ENCODE data around the gene GSTP1.
"Not testable (repeated sequence)": the region's sequence is repeated elsewhere in the genome, so short reads cannot be mapped to it uniquely, and the experiment has no call there.

GSTP1 gene

GRCh38 chr11:67583247-67584204, at the start of gene GSTP1:
Gene GSTP1 (plus strand): TSS chr11:67583812. CDS start chr11:67583844, 32 bp downstream.
- peak; percentile 83 for DNase-seq

GRCh38 chr11:67534070-67534679, 49.4 kb upstream of the GSTP1 start:
- DNase-seq = no peak

GRCh38 chr11:67535561-67535960, 48.1 kb upstream of the GSTP1 start:
- DNase-seq = no peak

DNA sequence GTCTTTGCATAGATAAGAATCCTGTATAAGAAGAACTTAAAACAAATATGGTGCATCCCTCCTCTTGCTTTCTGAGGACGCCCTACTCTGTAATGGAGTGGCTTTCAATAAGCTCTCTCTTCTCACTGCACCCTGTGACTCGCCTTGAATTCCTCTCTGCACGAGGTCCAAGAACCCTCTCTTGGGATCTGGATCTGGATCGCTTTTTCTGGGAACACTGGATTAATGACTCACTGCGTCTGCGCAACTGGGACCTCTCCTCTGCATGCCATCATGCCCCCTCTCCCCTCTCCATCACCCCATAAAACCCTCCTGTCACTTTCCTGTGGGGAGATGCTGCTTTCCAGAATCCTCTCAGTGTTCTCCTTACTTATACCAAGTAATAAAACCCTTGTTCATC, 45.3 kb upstream of the GSTP1 start:
- DNase-seq = no peak

DNA sequence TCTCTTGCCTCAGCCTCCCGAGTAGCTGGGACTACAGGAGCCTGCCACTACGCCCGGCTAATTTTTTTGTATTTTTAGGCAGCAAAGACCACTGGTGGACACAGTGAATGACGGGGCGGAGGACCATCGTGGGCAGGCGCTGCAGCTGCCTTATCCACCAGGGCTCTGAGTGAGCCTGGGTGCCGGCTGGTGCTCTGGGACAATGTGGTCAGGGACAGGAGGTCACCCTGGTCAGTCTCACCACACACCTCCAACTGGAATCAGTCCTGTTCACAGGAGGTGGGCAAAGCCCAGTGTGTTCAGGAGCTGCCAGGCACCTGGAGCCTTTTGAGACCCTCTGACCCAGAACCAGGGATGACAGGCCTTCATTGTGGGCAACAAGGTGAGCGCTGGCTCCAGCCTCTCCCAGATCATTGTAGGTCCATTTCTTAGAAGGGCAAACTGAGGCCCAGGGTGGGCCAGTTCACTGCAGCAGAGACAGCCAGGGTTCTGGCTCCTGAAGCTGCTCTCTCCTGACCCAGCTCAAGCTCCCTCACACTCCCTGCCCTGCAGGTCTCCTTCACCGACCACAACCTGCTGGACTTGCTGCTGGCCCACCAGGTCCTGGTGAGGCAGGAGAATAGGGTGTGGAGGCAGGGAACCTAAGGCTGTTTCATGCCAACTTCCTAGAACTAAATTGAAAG, 44.6 kb upstream of the GSTP1 start:
- DNase-seq = no peak

DNA sequence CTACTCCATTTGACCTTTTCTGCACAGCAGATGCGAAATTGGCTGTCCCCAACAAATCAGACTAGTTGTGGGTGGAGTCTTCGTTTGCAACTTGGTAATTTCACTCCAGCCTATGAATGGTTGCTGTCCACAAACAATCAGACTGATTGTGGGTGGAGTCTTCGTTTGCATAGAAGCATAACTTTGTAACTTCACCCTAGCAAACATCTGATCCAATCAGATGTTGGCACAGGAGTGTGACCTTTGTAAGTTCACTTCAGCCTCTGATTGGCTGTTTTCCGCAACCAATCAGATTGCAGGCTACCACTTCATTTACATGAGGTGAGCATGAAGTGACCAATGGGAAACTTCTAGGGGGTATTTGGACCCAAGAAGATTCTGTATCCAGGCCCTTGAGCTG, 44.1 kb upstream of the GSTP1 start:
- no peak for DNase-seq

GRCh38 chr11:67541198-67541597, 42.4 kb upstream of the GSTP1 start:
- DNase-seq = no peak

DNA sequence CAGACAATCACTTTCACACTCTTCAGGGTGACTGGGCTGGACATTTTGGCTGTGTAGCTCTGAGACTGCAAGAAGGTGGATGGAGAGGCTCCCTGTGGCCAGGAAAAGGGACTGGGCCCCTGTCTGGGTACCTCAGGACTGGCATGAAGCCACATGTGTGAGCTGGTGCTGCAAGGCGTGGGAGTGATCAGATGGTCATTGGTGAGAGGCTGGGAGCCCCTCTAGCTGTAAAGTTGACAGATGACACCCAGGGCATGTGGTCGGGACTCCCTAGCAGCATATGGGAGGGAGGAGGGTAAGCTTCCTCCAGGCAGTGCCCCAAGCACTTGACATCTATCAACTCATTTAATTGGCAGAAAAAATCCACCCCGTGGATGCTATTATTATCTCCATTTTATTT, 41.4 kb upstream of the GSTP1 start:
- no peak for DNase-seq

GRCh38 chr11:67542971-67543370, 40.6 kb upstream of the GSTP1 start:
- DNase-seq = no peak

DNA sequence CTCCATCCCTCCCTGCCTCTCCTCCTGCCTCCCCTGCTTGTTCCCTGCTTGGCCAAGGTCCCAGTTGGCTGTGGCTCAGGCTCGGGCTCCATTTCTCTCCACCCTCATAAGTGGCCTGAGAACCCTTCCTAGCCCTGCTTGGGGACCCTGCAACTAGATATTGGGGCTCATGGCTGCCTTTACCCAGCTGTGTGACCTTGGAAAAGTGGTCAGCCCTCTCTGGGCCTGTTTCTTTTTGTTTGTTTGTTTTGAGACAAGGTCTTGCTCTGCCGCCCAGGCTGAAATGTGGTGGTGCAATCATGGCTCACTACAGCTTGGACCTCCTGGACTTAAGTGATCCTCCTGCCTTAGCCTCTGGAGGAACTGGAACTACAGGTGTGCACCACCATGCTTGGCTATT, 40.0 kb upstream of the GSTP1 start:
- DNase-seq = no peak

- DNase-seq = no peak
Observed at GRCh38 chr11:67544616-67545242, 38.9 kb upstream of the GSTP1 start.

DNA sequence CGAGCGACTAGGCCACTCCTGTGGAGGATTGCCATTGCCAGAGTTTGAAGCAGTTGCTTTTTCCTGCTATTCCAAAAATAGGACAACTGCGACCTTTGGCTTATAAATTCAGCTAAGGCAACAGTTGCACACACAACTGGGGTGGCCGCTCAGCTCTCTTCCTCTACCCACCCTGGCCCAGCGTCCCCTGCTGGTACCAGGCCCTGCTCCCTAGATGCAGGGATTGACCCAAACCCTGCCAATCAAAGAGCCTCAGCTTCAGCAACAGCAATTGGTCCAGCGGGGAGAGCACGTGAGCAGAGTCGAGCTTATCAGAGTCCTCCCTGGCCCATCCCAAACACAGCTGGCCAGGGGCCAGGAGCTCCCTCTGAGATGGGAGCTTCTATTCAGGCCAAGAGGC, 38.3 kb upstream of the GSTP1 start:
- DNase-seq = no peak

GRCh38 chr11:67548112-67548511, 35.5 kb upstream of the GSTP1 start:
- not testable (repeated sequence) for DNase-seq

DNA sequence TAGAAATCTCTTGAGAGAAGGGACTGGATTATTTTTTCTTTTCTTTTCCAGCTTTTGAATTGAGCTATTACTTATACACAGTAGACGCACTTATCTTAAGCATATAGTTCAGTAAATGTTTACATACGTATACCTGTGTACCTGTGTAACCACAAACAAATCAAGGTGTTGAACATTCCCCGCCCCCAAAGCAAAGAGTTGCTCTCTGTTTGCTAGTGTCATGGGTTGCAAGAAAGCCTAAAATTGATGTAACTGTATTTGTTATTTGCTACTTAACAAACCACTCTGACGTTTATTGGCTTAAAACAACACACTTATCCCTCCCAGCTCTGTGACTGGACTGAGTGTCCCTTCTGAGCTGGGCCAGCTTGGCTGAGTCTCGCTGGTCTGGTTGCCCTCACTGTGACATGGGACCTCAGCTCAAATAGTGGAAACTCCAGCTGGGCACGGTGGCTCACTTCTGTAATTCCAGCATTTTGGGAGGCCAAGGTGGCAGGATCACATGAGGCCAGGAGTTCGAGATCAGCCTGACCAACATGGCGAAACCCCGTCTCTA, 35.0 kb upstream of the GSTP1 start:
- no peak for DNase-seq

- DNase-seq = no peak
Observed at GRCh38 chr11:67551127-67551526, 32.5 kb upstream of the GSTP1 start.

- not testable (repeated sequence) for DNase-seq
Observed at GRCh38 chr11:67551697-67552096, 31.9 kb upstream of the GSTP1 start.

DNA sequence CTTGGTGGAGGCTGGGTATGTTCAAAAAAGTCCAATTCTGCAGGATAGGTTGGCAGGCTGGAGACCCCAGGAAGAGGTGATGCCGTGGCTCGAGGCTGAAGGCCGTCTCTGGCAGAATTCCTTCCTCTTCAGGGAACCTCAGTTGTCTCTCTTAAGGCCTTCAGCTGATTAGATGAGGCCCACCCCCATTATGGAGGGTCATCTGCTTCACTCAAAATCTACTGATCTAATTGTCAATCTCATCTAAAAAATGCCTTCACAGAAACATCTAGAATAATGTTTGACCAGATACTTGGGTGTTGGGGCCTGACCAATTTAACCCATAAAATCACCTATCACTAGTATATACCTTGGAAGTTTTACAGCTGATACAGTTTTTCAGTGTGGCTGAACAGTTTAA, 27.4 kb upstream of the GSTP1 start:
- no peak for DNase-seq

DNA sequence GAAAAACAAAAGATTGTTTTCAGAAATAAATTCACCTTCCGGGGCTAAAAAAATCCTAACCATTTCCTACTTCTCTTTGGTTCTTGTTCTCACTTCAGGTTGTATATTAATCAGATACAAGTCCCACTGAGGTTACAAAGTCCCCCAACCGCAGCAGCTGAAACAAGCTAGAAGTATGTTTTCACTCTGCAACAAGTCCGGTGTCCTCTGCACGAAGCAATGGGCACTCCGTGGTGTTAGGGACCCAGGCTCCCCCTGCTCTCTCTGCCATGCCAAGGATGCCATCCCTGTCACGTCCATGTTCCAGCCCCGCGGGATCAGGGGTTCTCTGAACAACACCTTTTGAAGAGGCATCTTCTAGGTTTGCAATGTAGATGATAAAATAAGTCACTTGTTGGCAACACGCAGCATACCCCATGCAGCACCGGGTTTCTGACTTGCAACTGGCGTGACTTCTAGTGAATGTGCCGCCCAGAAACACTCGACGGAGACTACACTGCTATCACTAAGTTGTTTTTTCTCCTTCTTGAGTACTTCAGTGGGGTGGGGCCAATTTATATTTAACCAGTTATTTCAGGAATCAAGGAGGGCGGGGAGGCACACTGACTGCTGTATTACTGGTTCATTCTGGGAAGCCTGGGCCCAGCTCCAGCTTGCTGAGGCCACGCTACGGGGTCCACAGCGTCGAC, 25.4 kb upstream of the GSTP1 start:
- no peak for DNase-seq

- no peak for DNase-seq
Observed at GRCh38 chr11:67561971-67562619, 21.5 kb upstream of the GSTP1 start.

DNA sequence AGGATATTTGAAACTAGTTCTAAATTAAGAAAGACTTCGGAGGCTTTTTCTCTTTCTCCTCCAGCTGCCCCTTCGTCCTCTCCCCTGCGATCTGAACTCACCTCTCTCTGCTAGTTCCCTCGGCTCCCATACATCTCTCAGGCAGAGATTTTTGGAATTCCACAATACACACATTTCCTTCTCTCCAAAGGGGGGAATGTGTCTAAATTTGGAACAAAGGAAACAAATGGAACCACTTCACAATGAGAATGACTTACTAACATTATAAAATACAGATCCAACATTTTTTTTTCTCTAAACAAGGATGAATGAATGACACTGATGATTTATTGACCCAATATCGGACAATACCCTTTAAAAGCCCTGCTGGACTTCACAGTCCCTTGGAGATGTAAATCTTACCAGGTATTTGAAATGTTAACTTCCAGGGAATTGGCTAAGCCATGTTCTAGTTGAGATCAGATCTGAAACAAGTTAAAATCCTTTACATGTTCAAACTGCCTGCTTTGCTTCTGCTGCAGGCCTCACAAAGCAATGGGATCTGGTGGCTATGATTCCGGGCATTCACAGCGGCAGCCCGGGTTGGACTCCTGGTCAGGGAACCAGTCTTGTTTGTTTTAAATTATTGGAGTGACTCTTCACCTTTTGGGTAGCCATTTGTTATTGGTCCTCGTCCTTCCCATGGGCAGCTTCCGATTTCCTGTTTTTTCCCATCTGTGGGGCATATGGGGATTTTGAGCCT, 20.5 kb upstream of the GSTP1 start:
- no peak for DNase-seq

DNA sequence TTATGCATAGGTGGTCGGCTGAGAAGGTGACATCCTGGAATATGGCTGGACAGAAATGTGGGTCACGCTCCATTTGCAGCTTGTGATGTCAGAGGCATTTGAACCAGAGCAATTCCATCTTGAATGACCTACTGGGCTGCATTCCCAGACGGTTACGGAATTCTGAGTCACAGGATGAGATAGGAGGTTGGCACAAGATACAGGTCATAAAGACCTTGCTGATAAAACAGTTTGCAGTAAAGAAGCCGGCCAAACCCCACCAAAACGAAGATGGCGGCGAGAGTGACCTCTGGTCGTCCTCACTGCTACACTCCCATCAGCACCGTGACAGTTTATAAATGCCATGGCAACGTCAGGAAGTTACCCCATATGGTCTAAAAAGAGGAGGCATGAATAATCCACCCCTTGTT, 19.9 kb upstream of the GSTP1 start:
- not testable (repeated sequence) for DNase-seq

Data from activated naive CD4-positive, alpha-beta T cell treated with anti-CD3 and anti-CD28 coated beads, Interleukin-2, amount 50 U/mL, for 16 hours (primary cell).